Large intestine (tissue), 3 donors: Measurements from ENCODE around the gene FADD. TPM values are rescaled to one million over a fixed set of nuclear protein-coding genes. Genes with fewer than 3 reads are reported as not detected.

Experiments used
- DNase-seq, 2 donors: peaks; one replicate each; pipeline versions ENCODE4 v3.0.0 to v3.0.0-alpha.2; 2013
- H3K27ac ChIP-seq: one replicate; pipeline ENCODE4 v1.5.1; 2013; ENCODE audit warnings: low read length
- H3K27me3 ChIP-seq: 2 replicates; pipeline ENCODE4 v1.6.1; 2013; ENCODE audit warnings: low read length; ENCODE audit not compliant: control insufficient read depth, insufficient read depth
- H3K36me3 ChIP-seq: 2 replicates; pipeline ENCODE4 v1.6.1; 2013; ENCODE audit warnings: low read length; ENCODE audit not compliant: control insufficient read depth, insufficient read depth
- H3K4me1 ChIP-seq: one replicate; pipeline ENCODE4 v1.6.1; 2013; ENCODE audit warnings: low read length; ENCODE audit not compliant: control insufficient read depth, insufficient read depth
- H3K4me3 ChIP-seq: one replicate; pipeline ENCODE4 v1.5.1; 2013; ENCODE audit warnings: low read length
- H3K9me3 ChIP-seq: one replicate; pipeline ENCODE4 v1.6.1; 2013; ENCODE audit warnings: mild to moderate bottlenecking, low read depth, low read length, moderate library complexity; ENCODE audit not compliant: control insufficient read depth
- WGBS: methylation state at CpG from one replicate; pipeline ENCODE4 v1.1.5; 2013; ENCODE audit warnings: low lambda C conversion rate; ENCODE audit not compliant: insufficient coverage; 5-methylcytosine and 5-hydroxymethylcytosine counted together
- polyA plus RNA-seq: library from polyadenylated mRNA; unstranded; fragments of 120-200 nt; gene quantifications from one replicate; pipeline ENCODE4 v1.2.1, GENCODE V29; 2013

Gene FADD
- polyA plus RNA-seq, 1 donor, result 18.1 TPM

GRCh38 chr11:70167120-70167519 is 36.0 kb upstream of the FADD start:
- no CpG with 5 or more reads among the region's 9 CpGs for WGBS
- no peak for DNase-seq
- Histone ChIP-seq H3K27ac (no peak overlapping the region), H3K4me1 (no peaks in the 10 kb centered on the region), H3K27me3 (no peaks in the 10 kb centered on the region), H3K4me3 (no peak overlapping the region), H3K9me3 (no peaks in the 10 kb centered on the region), H3K36me3 (no peaks in the 10 kb centered on the region)

DNA sequence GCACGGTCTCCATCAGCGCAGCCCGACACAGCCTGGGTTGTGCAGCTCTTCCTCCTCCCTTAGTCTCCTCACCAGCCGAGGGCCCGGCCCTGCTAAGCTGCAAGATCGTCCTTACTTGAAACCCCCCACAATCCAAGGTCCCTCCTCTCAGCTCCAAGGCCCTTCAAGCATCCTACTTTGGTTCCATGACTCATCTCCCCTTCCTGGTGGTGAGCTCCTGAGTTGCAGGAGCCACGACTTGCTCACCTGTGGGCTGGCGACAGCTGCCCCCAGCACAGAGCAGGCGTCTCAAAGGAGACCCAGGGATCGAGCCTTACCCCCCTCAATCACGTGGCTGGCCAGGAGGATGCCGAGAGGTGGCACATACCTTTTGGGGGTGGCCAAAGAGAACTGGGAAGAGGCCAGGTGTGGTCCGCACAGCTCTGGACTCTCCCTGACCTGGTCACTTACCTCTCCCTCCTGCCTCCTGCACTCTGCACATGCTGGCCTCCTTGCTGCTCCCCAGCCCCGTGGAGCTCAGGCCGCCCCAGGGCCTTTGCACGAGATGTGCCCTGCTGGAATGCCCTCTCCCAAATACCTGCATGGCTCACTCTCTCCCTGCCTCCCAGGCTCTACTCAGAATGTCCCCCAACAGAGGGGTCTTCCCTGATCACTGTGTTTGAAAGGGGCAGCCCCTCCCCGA is 35.2 kb upstream of the FADD start:
- Histone ChIP-seq H3K36me3 (no peaks in the 10 kb centered on the region), H3K4me3 (no peak overlapping the region), H3K27ac (no peak overlapping the region), H3K9me3 (no peaks in the 10 kb centered on the region), H3K27me3 (no peaks in the 10 kb centered on the region), H3K4me1 (no peaks in the 10 kb centered on the region)
- DNase-seq, result no peak
- no CpG with 5 or more reads among the region's 17 CpGs for WGBS

- Histone ChIP-seq H3K36me3 (no peaks in the 10 kb centered on the region), H3K4me3 (no peak overlapping the region)
- no CpG with 5 or more reads among the region's 6 CpGs for WGBS
These were observed 34.7 kb upstream of the FADD start for GRCh38 chr11:70168405-70168754.

DNA sequence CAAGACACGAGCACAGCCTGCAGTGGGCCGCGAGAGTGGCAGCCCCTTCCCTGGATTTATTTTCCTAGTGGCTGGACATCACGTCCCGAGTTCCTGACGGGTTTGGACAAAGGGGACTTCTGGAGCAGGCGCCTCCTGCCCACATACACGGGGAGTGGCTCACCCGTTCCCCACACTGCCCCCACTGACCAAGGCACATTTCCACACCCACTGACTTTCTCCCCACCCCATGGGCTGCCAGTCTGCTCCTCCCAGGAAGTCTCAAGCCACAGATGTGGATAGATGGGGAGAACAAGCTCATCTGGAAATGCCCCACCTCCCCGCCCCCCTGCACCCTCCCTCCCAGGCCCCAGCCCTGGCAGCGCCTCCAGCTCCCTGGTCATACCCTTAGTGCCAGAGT is 34.0 kb upstream of the FADD start:
- Histone ChIP-seq H3K4me3 (no peak overlapping the region), H3K27ac (no peak overlapping the region), H3K36me3 (no peaks in the 10 kb centered on the region), H3K27me3 (no peaks in the 10 kb centered on the region), H3K4me1 (no peaks in the 10 kb centered on the region), H3K9me3 (no peaks in the 10 kb centered on the region)
- no peak for DNase-seq
- no CpG with 5 or more reads among the region's 11 CpGs for WGBS

More at GRCh38 chr11:70168405-70168754, 34.7 kb upstream of the FADD start:
- Histone ChIP-seq H3K27ac (no peak overlapping the region), H3K4me1 (no peaks in the 10 kb centered on the region), H3K27me3 (no peaks in the 10 kb centered on the region), H3K9me3 (no peaks in the 10 kb centered on the region)
- DNase-seq, result no peak

GRCh38 chr11:70169632-70170031 is 33.5 kb upstream of the FADD start:
- H3K9me3 ChIP-seq, result no peaks in the 10 kb centered on the region
- H3K4me3 ChIP-seq, result no peak overlapping the region
- WGBS, result no CpG with 5 or more reads among the region's 8 CpGs
- no peak overlapping the region for H3K27ac ChIP-seq
- no peak for DNase-seq
- no peaks in the 10 kb centered on the region for H3K27me3 ChIP-seq
- no peaks in the 10 kb centered on the region for H3K4me1 ChIP-seq
- no peaks in the 10 kb centered on the region for H3K36me3 ChIP-seq

- Histone ChIP-seq H3K27ac (no peak overlapping the region), H3K27me3 (no peaks in the 10 kb centered on the region), H3K4me1 (no peaks in the 10 kb centered on the region), H3K4me3 (no peak overlapping the region), H3K9me3 (no peaks in the 10 kb centered on the region), H3K36me3 (no peaks in the 10 kb centered on the region)
- DNase-seq, result no peak
- no CpG with 5 or more reads among the region's 22 CpGs for WGBS
These were observed 32.4 kb upstream of the FADD start for GRCh38 chr11:70170596-70171210.

GRCh38 chr11:70173018-70173417 is 30.1 kb upstream of the FADD start:
- Histone ChIP-seq H3K4me3 (no peak overlapping the region), H3K36me3 (no peaks in the 10 kb centered on the region)
- no CpG with 5 or more reads among the region's 4 CpGs for WGBS

GRCh38 chr11:70174547-70175235 is 28.4 kb upstream of the FADD start:
- Histone ChIP-seq H3K27me3 (no peaks in the 10 kb centered on the region), H3K27ac (no peak overlapping the region), H3K9me3 (no peaks in the 10 kb centered on the region), H3K4me3 (no peak overlapping the region), H3K36me3 (no peaks in the 10 kb centered on the region), H3K4me1 (no peaks in the 10 kb centered on the region)
- no peak for DNase-seq
- WGBS, result no CpG with 5 or more reads among the region's 17 CpGs

More at GRCh38 chr11:70173018-70173417, 30.1 kb upstream of the FADD start:
- Histone ChIP-seq H3K4me1 (no peaks in the 10 kb centered on the region), H3K9me3 (no peaks in the 10 kb centered on the region), H3K27ac (no peak overlapping the region), H3K27me3 (no peaks in the 10 kb centered on the region)
- no peak for DNase-seq

- H3K4me1 ChIP-seq, result no peaks in the 10 kb centered on the region
- no peaks in the 10 kb centered on the region for H3K27me3 ChIP-seq
- H3K4me3 ChIP-seq, result no peak overlapping the region
- DNase-seq, result no peak
- no peak overlapping the region for H3K27ac ChIP-seq
- no CpG with 5 or more reads among the region's 15 CpGs for WGBS
- no peaks in the 10 kb centered on the region for H3K9me3 ChIP-seq
- H3K36me3 ChIP-seq, result no peaks in the 10 kb centered on the region
These were observed 27.8 kb upstream of the FADD start for GRCh38 chr11:70175236-70175698.

DNA sequence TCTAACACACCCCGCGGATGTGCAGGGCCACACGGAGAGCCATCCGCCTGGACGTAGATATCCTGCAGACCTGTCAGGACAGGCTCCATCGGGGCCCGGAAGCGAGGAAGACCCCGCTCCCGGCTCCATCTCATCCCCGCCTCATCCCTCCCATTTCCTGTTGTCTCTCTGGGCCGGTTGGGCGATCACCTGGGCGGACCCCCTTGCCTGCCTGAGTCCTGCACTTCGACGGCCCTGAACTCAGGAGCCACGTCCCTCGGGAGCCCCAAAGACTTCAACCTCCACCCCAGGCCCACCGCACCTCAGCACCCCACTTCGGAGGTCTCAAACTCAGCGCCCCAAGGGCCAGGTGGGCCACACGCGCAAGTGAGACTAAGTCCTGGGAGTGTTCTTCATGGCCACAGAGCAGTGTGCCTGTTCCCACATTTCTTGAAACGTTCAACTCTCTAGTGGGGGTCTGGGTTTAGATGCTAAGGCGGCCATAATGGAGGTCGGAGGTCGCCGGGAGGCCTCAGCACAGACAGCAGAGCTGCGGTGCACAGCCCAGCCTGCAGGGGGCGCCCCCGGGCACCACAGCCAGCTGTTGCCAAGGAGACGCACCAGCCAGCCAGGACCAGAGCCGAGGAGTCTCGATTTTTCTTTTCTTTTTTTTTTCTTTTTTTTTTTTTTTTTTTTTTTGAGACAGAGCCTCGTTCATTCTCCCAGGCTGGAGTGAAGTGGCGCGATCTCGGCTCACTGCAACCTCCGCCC is 26.0 kb upstream of the FADD start:
- WGBS, result 72% methylated on average over 3 of the region's 39 CpGs
- no peak for DNase-seq

More for the DNA sequence above, 26.0 kb upstream of the FADD start:
- Histone ChIP-seq H3K4me1 (no peaks in the 10 kb centered on the region), H3K27me3 (no peaks in the 10 kb centered on the region), H3K36me3 (no peaks in the 10 kb centered on the region), H3K4me3 (no peak overlapping the region), H3K27ac (no peak overlapping the region), H3K9me3 (no peaks in the 10 kb centered on the region)
